ENCODE measurements around the gene MAZ.

DNA sequence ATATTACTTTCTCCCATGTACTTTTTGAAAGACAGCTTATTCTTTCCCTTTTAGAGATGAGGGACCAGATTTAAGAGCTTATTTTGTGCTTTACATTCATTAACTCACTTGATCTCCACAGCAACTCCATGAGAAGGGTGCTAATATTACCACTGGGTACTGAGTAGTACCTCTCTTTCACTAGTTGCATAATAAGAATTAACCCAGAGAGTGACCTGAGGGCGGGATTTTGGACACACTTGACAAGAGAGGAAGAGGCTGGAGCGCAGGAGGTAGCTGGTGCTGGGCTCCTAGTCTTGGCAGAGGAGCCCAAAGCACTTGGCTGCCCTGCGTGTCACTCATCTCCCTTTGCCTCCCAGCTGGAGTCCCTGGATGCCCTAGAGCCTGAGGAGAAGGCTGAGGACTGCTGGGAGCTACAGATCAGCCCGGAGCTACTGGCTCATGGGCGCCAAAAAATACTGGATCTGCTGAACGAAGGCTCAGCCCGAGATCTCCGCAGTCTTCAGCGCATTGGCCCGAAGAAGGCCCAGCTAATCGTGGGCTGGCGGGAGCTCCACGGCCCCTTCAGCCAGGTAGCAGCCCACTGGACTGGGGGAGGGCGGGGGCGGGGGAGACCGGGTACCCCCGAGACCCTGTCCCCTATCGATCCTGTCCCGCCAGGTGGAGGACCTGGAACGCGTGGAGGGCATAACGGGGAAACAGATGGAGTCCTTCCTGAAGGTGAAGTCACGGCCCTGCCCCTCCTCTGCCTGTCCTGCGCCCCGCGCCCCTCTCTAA is 1.7 kb upstream of the MAZ start:
- TF ChIP-seq CTCF (IDR thresholded peaks at IDR 0.05; ENCODE audit: low read depth, low read length) (no peak), POLR2A (IDR thresholded peaks at IDR 0.05; ENCODE audit: extremely low read depth, insufficient read length) (peak; percentile 23)

Measured in NB4 (cell line).